Lower leg skin (tissue), 3 donors: Measurements from ENCODE around the gene KIAA1614.

ENCODE experiments used
- CTCF ChIP-seq, 3 donors: fragments of 450-650 bp; IDR thresholded peaks; one replicate each; pipeline ENCODE4 v1.5.1; 2016; ENCODE audit warnings: antibody characterized with exemption in 3 of 3, mild to moderate bottlenecking in 3 of 3, moderate library complexity in 2 of 3
- POLR2A ChIP-seq, 2 donors: fragments of 450-650 bp; IDR thresholded peaks; one replicate each; pipeline ENCODE4 v1.6.1; 2016 to 2017; ENCODE audit warnings: antibody characterized with exemption in 2 of 2, mild to moderate bottlenecking in 1 of 2, moderate library complexity in 1 of 2

GRCh38 chr1:180994262-180994661 lies 81.6 kb downstream of the KIAA1614 start:
- TF ChIP-seq CTCF (IDR thresholded peaks at IDR 0.05) (no peak), POLR2A (IDR thresholded peaks at IDR 0.05) (no peak)
